Measurements from ENCODE around the gene ZNF620.
"Not testable (repeated sequence)": the region's sequence is repeated elsewhere in the genome, so short reads cannot be mapped to it uniquely, and the experiment has no call there.

ZNF620 gene

DNA sequence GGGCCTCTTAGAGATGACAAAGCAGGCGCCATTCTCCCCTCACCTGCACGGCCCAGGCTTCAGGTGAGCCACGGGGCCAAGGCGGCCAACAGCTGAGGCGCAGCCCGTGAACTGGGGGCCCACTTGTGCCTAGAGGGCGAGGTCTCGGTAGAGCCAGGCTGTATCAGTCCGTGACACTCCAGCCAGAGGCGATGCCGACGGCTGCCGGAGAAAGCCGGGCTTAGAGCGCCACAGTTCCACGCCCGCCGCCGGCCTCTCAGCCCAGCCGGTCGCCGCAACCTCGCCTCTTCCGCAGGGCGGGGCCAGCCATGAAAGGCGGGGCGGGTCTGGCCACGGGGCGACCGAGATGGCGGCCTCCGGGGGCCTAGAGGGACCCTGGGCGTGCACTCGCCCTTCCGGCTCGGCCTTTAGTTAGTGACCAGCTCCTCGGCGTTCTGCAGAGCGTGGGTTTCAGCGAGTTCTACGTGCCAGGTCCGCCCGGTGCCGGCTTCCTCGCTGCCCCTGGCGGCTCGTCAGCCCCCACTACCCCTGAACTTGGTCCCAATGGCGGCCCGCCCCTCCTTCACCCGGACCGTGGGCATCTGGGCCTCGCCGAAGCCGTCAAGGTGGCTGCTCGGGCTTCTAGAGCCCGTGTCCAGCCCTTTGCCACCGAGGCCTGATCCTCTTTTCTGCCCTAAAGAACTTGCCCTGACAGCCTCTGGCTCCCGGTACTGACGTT, 18.9 kb downstream of the ZNF620 start, which contains the start of gene ZNF621:
TSS of gene ZNF621 (plus strand) at position 393 of the 718 bp plus-strand sequence. CDS start 881 bp downstream, outside the sequence.
- Histone ChIP-seq H3K36me3 (ENCODE audit: control insufficient read depth in 5 of 5, insufficient read depth in 5 of 5, low read length in 5 of 5) (peaks cover 5 to 25% (median 14%) of the 10 kb centered on the region in 5 donors), H3K4me1 (ENCODE audit: control insufficient read depth in 5 of 5, insufficient read depth in 5 of 5, low read length in 5 of 5) (peaks cover 0 to 25% (median 21%) of the 10 kb centered on the region in 5 donors), H3K4me3 (ENCODE audit: low read depth in 1 of 5, low read length in 5 of 5) (peak within 1 kb of the TSS; percentile 80 to 97 (median 91)), H3K27me3 (ENCODE audit: control insufficient read depth in 5 of 5, insufficient read depth in 4 of 5, low read length in 5 of 5) (no peaks in the 10 kb centered on the region), H3K9ac (ENCODE audit: low read length in 5 of 5) (peak within 1 kb of the TSS; percentile 86 to 99 (median 95)), H3K27ac (ENCODE audit: low read depth, low read length) (peak within 1 kb of the TSS; percentile 79), H3K9me3 (ENCODE audit: control insufficient read depth in 5 of 5, low read length in 5 of 5) (no peaks in the 10 kb centered on the region)

DNA sequence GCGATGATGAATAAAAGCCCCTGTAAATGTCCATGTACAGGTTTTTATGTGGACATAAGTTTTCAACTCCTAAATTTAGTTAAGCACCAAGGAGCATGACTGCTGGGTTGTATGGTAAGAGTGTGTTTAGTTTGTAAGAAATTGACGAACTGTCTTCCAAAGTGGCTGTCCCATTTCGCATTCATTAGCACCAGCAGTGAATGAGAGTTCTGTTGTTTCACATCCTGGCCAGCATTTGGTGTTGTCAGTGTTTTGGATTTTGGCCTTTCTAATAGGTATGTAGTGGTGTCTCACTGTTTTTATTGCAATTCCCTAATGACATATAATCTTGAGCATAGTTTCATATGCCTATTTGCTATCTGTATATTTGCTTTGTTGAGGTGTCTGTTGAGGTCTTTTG, 22.6 kb downstream of the ZNF620 start:
- H3K36me3 ChIP-seq (ENCODE audit: control insufficient read depth in 5 of 5, insufficient read depth in 5 of 5, low read length in 5 of 5), result peaks cover 35 to 62% (median 45%) of the 10 kb centered on the region in 5 donors
- H3K4me3 ChIP-seq (ENCODE audit: low read depth in 1 of 5, low read length in 5 of 5), result no peak overlapping the region
- H3K4me1 ChIP-seq (ENCODE audit: control insufficient read depth in 5 of 5, insufficient read depth in 5 of 5, low read length in 5 of 5), result peaks cover 0 to 25% (median 21%) of the 10 kb centered on the region in 5 donors
- H3K9ac ChIP-seq (ENCODE audit: low read length in 5 of 5), result no peak overlapping the region
- no peaks in the 10 kb centered on the region for H3K27me3 ChIP-seq (ENCODE audit: control insufficient read depth in 5 of 5, insufficient read depth in 4 of 5, low read length in 5 of 5)
- no peak overlapping the region for H3K27ac ChIP-seq (ENCODE audit: low read depth, low read length)
- H3K9me3 ChIP-seq (ENCODE audit: control insufficient read depth in 5 of 5, low read length in 5 of 5), result peaks cover 0 to 10% (median 2%) of the 10 kb centered on the region in 5 donors

DNA sequence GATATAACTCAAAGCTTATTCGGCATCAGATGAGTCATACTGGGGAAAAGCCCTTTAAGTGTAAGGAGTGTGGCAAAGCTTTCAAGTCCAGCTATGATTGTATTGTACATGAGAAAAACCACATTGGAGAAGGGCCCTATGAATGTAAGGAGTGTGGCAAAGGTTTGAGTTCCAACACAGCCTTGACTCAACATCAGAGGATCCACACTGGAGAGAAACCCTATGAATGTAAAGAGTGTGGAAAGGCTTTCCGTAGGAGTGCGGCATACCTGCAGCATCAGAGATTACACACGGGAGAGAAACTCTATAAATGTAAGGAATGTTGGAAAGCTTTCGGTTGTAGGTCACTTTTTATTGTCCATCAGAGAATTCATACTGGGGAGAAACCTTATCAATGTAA, 26.4 kb downstream of the ZNF620 start:
- Histone ChIP-seq H3K27me3 (ENCODE audit: control insufficient read depth in 5 of 5, insufficient read depth in 4 of 5, low read length in 5 of 5) (no peaks in the 10 kb centered on the region), H3K4me3 (ENCODE audit: low read depth in 1 of 5, low read length in 5 of 5) (no peak overlapping the region), H3K9ac (ENCODE audit: low read length in 5 of 5) (no peak overlapping the region), H3K4me1 (ENCODE audit: control insufficient read depth in 5 of 5, insufficient read depth in 5 of 5, low read length in 5 of 5) (no peaks in the 10 kb centered on the region), H3K27ac (ENCODE audit: low read depth, low read length) (no peak overlapping the region), H3K9me3 (ENCODE audit: control insufficient read depth in 5 of 5, low read length in 5 of 5) (peaks cover 0 to 10% (median 2%) of the 10 kb centered on the region in 5 donors), H3K36me3 (ENCODE audit: control insufficient read depth in 5 of 5, insufficient read depth in 5 of 5, low read length in 5 of 5) (peaks cover 54 to 82% (median 69%) of the 10 kb centered on the region in 5 donors)

DNA sequence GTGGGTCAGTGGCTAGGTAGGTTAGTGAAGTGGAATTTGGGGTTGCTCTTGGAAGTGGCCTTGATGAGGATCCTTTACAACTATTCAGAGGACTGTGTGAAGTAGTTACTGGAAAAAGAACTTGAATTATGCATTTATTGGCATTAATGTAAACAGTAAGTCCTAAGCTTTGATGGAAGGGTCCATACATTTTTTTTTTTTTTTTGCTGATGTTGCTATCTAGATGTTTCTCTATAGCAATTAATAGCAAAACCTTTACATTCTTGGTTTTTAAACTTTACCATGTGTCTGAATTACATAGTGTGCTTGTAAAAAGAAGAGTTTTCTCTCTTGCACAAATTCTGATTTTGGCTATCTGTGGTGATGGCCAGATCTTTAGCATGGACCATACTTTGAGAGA, 28.4 kb downstream of the ZNF620 start:
- H3K9me3 ChIP-seq (ENCODE audit: control insufficient read depth in 5 of 5, low read length in 5 of 5), result peaks cover 0 to 14% (median 5%) of the 10 kb centered on the region in 5 donors
- no peak overlapping the region for H3K9ac ChIP-seq (ENCODE audit: low read length in 5 of 5)
- H3K4me3 ChIP-seq (ENCODE audit: low read depth in 1 of 5, low read length in 5 of 5), result no peak overlapping the region
- H3K4me1 ChIP-seq (ENCODE audit: control insufficient read depth in 5 of 5, insufficient read depth in 5 of 5, low read length in 5 of 5), result no peaks in the 10 kb centered on the region
- no peaks in the 10 kb centered on the region for H3K27me3 ChIP-seq (ENCODE audit: control insufficient read depth in 5 of 5, insufficient read depth in 4 of 5, low read length in 5 of 5)
- no peak overlapping the region for H3K27ac ChIP-seq (ENCODE audit: low read depth, low read length)
- peaks cover 53 to 76% (median 72%) of the 10 kb centered on the region in 5 donors for H3K36me3 ChIP-seq (ENCODE audit: control insufficient read depth in 5 of 5, insufficient read depth in 5 of 5, low read length in 5 of 5)

DNA sequence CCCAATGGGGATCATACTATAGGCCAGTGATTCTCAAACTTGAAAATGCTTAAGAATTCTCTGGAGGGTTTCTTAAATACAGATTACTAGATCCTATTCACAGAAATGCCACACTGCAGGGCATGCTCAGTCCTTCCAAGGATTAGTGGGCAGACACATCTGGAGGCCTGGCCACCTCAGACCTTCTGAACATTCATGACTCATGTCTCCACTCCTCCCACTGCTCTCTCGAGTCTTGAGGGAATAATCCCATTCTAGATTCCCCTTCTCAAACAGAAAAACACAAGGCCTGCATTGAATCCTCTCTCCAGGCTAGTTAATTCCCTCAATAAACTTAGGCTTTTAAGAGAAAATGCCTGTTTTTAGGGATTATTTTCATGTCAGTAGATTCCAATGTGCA, 41.0 kb downstream of the ZNF620 start:
- no peak overlapping the region for H3K4me3 ChIP-seq (ENCODE audit: low read depth in 1 of 5, low read length in 5 of 5)
- no peaks in the 10 kb centered on the region for H3K4me1 ChIP-seq (ENCODE audit: control insufficient read depth in 5 of 5, insufficient read depth in 5 of 5, low read length in 5 of 5)
- H3K9me3 ChIP-seq (ENCODE audit: control insufficient read depth in 5 of 5, low read length in 5 of 5), result no peaks in the 10 kb centered on the region
- H3K27ac ChIP-seq (ENCODE audit: low read depth, low read length), result no peak overlapping the region
- no peak overlapping the region for H3K9ac ChIP-seq (ENCODE audit: low read length in 5 of 5)
- no peaks in the 10 kb centered on the region for H3K27me3 ChIP-seq (ENCODE audit: control insufficient read depth in 5 of 5, insufficient read depth in 4 of 5, low read length in 5 of 5)
- H3K36me3 ChIP-seq (ENCODE audit: control insufficient read depth in 5 of 5, insufficient read depth in 5 of 5, low read length in 5 of 5), result no peaks in the 10 kb centered on the region

DNA sequence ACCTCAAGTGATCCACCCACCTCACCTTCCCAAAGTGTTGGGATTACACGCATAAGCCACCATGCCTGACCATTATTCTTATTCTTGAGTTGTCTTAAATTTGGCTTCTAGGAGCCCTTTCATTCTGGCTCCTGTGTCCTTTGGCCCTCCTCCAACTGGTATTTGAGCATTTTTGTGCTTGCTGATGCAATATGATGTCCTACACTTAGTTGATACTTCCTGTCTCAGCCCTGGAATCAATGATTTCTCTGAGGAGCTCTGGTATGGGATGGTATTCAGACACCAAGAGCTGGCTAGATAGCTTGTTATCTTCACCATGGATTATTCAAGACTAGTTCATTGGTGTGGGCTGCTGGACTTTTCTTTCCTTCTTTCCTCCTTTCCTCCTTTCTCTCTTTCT, 44.3 kb downstream of the ZNF620 start:
- no peak overlapping the region for H3K4me3 ChIP-seq (ENCODE audit: low read depth in 1 of 5, low read length in 5 of 5)
- no peak overlapping the region for H3K9ac ChIP-seq (ENCODE audit: low read length in 5 of 5)
- H3K36me3 ChIP-seq (ENCODE audit: control insufficient read depth in 5 of 5, insufficient read depth in 5 of 5, low read length in 5 of 5), result no peaks in the 10 kb centered on the region
- H3K4me1 ChIP-seq (ENCODE audit: control insufficient read depth in 5 of 5, insufficient read depth in 5 of 5, low read length in 5 of 5), result no peaks in the 10 kb centered on the region
- H3K9me3 ChIP-seq (ENCODE audit: control insufficient read depth in 5 of 5, low read length in 5 of 5), result no peaks in the 10 kb centered on the region
- H3K27me3 ChIP-seq (ENCODE audit: control insufficient read depth in 5 of 5, insufficient read depth in 4 of 5, low read length in 5 of 5), result no peaks in the 10 kb centered on the region
- H3K27ac ChIP-seq (ENCODE audit: low read depth, low read length), result no peak overlapping the region

DNA sequence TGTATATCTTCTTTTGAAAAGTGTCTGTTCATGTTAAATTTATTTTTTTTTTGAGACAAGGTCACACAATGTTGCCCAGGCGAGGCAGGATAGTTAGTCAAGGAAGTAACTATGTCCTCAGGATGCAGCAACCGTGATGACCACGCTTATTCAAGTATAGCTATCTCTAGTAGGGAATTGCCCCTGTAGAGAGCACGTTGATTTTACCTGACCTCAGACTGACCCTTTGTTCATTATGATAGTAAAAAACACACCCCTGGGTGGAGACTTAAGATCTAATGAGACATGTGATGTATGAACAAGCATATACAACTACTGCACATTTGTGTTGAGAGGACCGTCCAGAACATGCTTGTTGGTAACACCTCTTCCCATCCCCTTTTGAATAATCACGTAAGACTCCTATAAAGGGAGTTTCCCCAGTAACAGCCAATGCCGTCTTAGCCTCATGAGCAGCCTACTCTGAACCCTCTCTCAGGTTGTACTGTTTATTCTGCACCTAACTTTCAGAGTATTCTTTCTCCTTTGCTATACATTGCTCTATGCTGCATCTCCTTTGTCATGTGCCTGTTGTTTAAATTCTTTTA, 51.8 kb downstream of the ZNF620 start:
- H3K27ac ChIP-seq (ENCODE audit: low read depth, low read length), result no peak overlapping the region
- H3K4me1 ChIP-seq (ENCODE audit: control insufficient read depth in 5 of 5, insufficient read depth in 5 of 5, low read length in 5 of 5), result no peaks in the 10 kb centered on the region
- no peak overlapping the region for H3K9ac ChIP-seq (ENCODE audit: low read length in 5 of 5)
- H3K9me3 ChIP-seq (ENCODE audit: control insufficient read depth in 5 of 5, low read length in 5 of 5), result no peaks in the 10 kb centered on the region
- no peaks in the 10 kb centered on the region for H3K27me3 ChIP-seq (ENCODE audit: control insufficient read depth in 5 of 5, insufficient read depth in 4 of 5, low read length in 5 of 5)
- no peak overlapping the region for H3K4me3 ChIP-seq (ENCODE audit: low read depth in 1 of 5, low read length in 5 of 5)
- no peaks in the 10 kb centered on the region for H3K36me3 ChIP-seq (ENCODE audit: control insufficient read depth in 5 of 5, insufficient read depth in 5 of 5, low read length in 5 of 5)

DNA sequence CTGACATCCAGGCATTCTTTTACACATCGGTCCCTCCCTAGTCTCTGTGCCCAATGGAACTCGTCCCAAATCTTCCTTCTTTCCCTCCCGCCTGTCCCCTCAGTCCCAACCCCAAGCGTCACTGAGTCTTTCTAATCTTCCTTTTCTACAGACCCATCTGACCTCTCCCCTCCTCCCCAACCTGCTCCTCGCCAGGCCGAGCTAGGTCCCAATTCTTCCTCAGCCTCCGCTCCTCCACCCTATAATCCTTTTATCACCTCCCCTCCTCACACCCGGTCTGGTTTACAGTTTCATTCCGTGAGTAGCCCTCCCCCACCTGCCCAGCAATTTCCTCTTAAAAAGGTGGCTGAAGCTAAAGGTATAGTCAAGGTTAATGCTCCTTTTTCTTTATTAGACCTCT, 56.6 kb downstream of the ZNF620 start:
- not testable (repeated sequence) for H3K4me1 ChIP-seq (ENCODE audit: control insufficient read depth in 5 of 5, insufficient read depth in 5 of 5, low read length in 5 of 5); H3K9me3 ChIP-seq (ENCODE audit: control insufficient read depth in 5 of 5, low read length in 5 of 5); H3K27ac ChIP-seq (ENCODE audit: low read depth, low read length); H3K27me3 ChIP-seq (ENCODE audit: control insufficient read depth in 5 of 5, insufficient read depth in 4 of 5, low read length in 5 of 5); H3K36me3 ChIP-seq (ENCODE audit: control insufficient read depth in 5 of 5, insufficient read depth in 5 of 5, low read length in 5 of 5); H3K9ac ChIP-seq (ENCODE audit: low read length in 5 of 5); H3K4me3 ChIP-seq (ENCODE audit: low read depth in 1 of 5, low read length in 5 of 5)

DNA sequence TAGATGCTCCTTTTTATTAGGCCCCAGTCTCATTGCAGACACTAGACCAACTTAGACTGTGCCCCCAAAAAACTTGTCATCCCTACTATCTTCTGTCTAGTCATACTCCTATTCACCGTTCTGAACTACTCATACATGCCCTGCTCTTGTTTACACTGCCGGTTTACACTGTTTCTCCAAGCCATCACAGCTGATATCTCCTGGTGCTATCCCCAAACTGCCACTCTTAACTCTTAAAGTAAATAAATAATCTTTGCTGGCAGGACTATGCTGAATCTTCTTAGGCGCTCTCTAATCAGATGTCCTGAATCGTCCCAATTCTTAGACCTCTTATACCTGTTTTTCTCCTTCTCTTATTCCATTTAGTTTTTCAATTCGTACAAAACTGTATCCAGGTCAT, 59.8 kb downstream of the ZNF620 start:
- not testable (repeated sequence) for H3K9me3 ChIP-seq (ENCODE audit: control insufficient read depth in 5 of 5, low read length in 5 of 5); H3K27me3 ChIP-seq (ENCODE audit: control insufficient read depth in 5 of 5, insufficient read depth in 4 of 5, low read length in 5 of 5); H3K27ac ChIP-seq (ENCODE audit: low read depth, low read length); H3K9ac ChIP-seq (ENCODE audit: low read length in 5 of 5); H3K4me1 ChIP-seq (ENCODE audit: control insufficient read depth in 5 of 5, insufficient read depth in 5 of 5, low read length in 5 of 5); H3K36me3 ChIP-seq (ENCODE audit: control insufficient read depth in 5 of 5, insufficient read depth in 5 of 5, low read length in 5 of 5); H3K4me3 ChIP-seq (ENCODE audit: low read depth in 1 of 5, low read length in 5 of 5)

DNA sequence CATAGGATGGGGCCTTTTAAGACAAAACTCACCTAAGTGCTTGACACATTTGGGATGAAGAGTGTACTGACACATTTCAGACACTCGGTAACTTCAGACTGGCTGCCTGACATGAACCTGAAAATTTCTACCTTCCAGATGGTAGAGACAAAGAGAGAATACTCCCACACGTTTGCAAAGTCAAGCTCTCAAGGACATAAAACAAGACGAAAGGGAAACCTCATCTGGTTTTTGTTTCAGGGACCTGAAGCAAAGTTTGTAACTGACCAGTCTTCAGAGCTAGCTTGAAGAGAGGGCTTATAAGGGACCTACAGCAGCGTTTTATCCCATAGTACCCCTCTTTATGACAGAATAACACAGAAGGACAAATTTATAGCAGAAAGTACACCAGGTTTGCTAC, 60.9 kb downstream of the ZNF620 start:
- H3K9ac ChIP-seq (ENCODE audit: low read length in 5 of 5), result no peak overlapping the region
- no peak overlapping the region for H3K4me3 ChIP-seq (ENCODE audit: low read depth in 1 of 5, low read length in 5 of 5)
- H3K36me3 ChIP-seq (ENCODE audit: control insufficient read depth in 5 of 5, insufficient read depth in 5 of 5, low read length in 5 of 5), result no peaks in the 10 kb centered on the region
- no peaks in the 10 kb centered on the region for H3K4me1 ChIP-seq (ENCODE audit: control insufficient read depth in 5 of 5, insufficient read depth in 5 of 5, low read length in 5 of 5)
- no peak overlapping the region for H3K27ac ChIP-seq (ENCODE audit: low read depth, low read length)
- no peaks in the 10 kb centered on the region for H3K27me3 ChIP-seq (ENCODE audit: control insufficient read depth in 5 of 5, insufficient read depth in 4 of 5, low read length in 5 of 5)
- peaks cover 0 to 7% (median 4%) of the 10 kb centered on the region in 5 donors for H3K9me3 ChIP-seq (ENCODE audit: control insufficient read depth in 5 of 5, low read length in 5 of 5)
